SK-N-SH (cell line): ENCODE results near the gene C11orf68. TPM values are rescaled to one million over a fixed set of nuclear protein-coding genes. Genes with fewer than 3 reads are reported as not detected.

ENCODE experiments used
- CTCF ChIA-PET: fragments of 300-600, 350-600 bp; formaldehyde crosslinking; extraction: SDS; loops from one replicate; lab custom pipeline; 2021; lab: Yijun Ruan, JAX
- POLR2A ChIA-PET: fragments of 350-600 bp; sonication (Branson Sonifier 250); formaldehyde crosslinking; extraction: SDS; loops from one replicate; lab custom pipeline; 2020; ENCODE audit warnings: antibody characterized with exemption, inconsistent platforms; lab: Yijun Ruan, JAX
- DNase-seq: peaks from one replicate; pipeline ENCODE4 v3.0.0; 2012
- H2AFZ ChIP-seq: fragments of 200-600 bp; sonication (generic); 2 replicates; pipeline ENCODE4 v1.8.1; 2016; ENCODE audit warnings: antibody characterized with exemption, mild to moderate bottlenecking, low read depth
- H3F3A ChIP-seq: fragments of 200-600 bp; sonication (generic); replicated peaks from 2 replicates; pipeline ENCODE3; 2016; ENCODE audit warnings: antibody characterized with exemption, mild to moderate bottlenecking; ENCODE audit not compliant: insufficient read depth
- H3K27ac ChIP-seq, 2 experiments: fragments of 200-500 bp in 1 of 2; fragments of 200-600 bp in 1 of 2; sonication (Bioruptor generic) in 1 of 2; sonication (generic), shearing (Covaris generic) in 1 of 2; 2 replicates each; pipeline versions ENCODE4 v1.5.1 to v1.6.1; 2014 to 2016; ENCODE audit warnings: low read depth in 2 of 2, inconsistent platforms in 1 of 2, low read length in 1 of 2, mild to moderate bottlenecking in 1 of 2, mixed read lengths in 1 of 2
- H3K27me3 ChIP-seq: fragments of 200-600 bp; sonication (generic), shearing (Covaris generic); 2 replicates; pipeline ENCODE4 v1.6.1; 2016; ENCODE audit warnings: mixed run types; ENCODE audit not compliant: insufficient read depth
- H3K36me3 ChIP-seq, 2 experiments: fragments of 200-500 bp in 1 of 2; fragments of 200-600 bp in 1 of 2; sonication (Bioruptor generic) in 1 of 2; sonication (generic) in 1 of 2; replicated peaks in 1 of 2; 2 replicates each; pipeline versions ENCODE3 to v1.5.1; 2014 to 2016; ENCODE audit warnings: low read length in 1 of 2, mild to moderate bottlenecking in 1 of 2; ENCODE audit not compliant: insufficient read depth in 2 of 2, control insufficient read depth in 1 of 2
- H3K4me1 ChIP-seq, 2 experiments: fragments of 200-500 bp in 1 of 2; fragments of 200-600 bp in 1 of 2; sonication (Bioruptor generic) in 1 of 2; sonication (generic), shearing (Covaris generic) in 1 of 2; 2 replicates each; pipeline versions ENCODE4 v1.5.1 to v1.6.1; 2014 to 2016; ENCODE audit warnings: low read depth in 1 of 2, low read length in 1 of 2, mixed run types in 1 of 2; ENCODE audit not compliant: insufficient read depth in 2 of 2, control insufficient read depth in 1 of 2
- H3K4me2 ChIP-seq: fragments of 200-600 bp; sonication (generic), shearing (Covaris generic); 2 replicates; pipeline ENCODE4 v1.6.1; 2017; ENCODE audit warnings: mixed run types
- H3K4me3 ChIP-seq, 2 experiments: fragments of 200-500 bp in 1 of 2; fragments of 200-600 bp in 1 of 2; sonication (Bioruptor generic) in 1 of 2; sonication (generic), shearing (Covaris generic) in 1 of 2; 2 replicates each; pipeline versions ENCODE4 v1.5.1 to v1.8.1; 2014 to 2016; ENCODE audit warnings: low read depth in 2 of 2, inconsistent platforms in 1 of 2, low read length in 1 of 2, mild to moderate bottlenecking in 1 of 2, mixed read lengths in 1 of 2, moderate library complexity in 1 of 2
- H3K79me2 ChIP-seq: fragments of 200-600 bp; sonication (generic); 2 replicates; pipeline ENCODE4 v1.8.1; 2017; ENCODE audit warnings: mild to moderate bottlenecking; ENCODE audit not compliant: insufficient read depth
- H3K9ac ChIP-seq: fragments of 200-600 bp; sonication (generic); 2 replicates; pipeline ENCODE4 v1.6.1; 2017; ENCODE audit warnings: mixed run types
- H3K9me2 ChIP-seq: fragments of 200-600 bp; sonication (generic); 2 replicates; pipeline ENCODE4 v1.6.1; 2017; ENCODE audit warnings: mixed run types
- H3K9me3 ChIP-seq: fragments of 200-600 bp; sonication (generic); 2 replicates; pipeline ENCODE4 v1.6.1; 2017; ENCODE audit warnings: mixed run types, mild to moderate bottlenecking, moderate library complexity
- H4K20me1 ChIP-seq: fragments of 200-600 bp; sonication (generic); 2 replicates; pipeline ENCODE4 v1.6.1; 2017; ENCODE audit warnings: mild to moderate bottlenecking, mixed run types; ENCODE audit not compliant: insufficient read depth
- CHD2 ChIP-seq: fragments of 150-350 bp; IDR thresholded peaks from 2 replicates; pipeline ENCODE4 v1.6.1; 2018; ENCODE audit warnings: low read length; ENCODE audit not compliant: partially characterized antibody
- ELF1 ChIP-seq: IDR thresholded peaks from 2 replicates; pipeline ENCODE4 v1.4.0; 2012
- FOSL2 ChIP-seq: IDR thresholded peaks from 2 replicates; pipeline ENCODE4 v1.4.0; 2012; ENCODE audit warnings: low read depth, mild to moderate bottlenecking, moderate library complexity, borderline replicate concordance
- FOXM1 ChIP-seq: IDR thresholded peaks from 2 replicates; pipeline ENCODE4 v1.4.0; 2012; ENCODE audit warnings: low read depth, mild to moderate bottlenecking
- MXI1 ChIP-seq: IDR thresholded peaks from 2 replicates; pipeline ENCODE4 v1.6.1; 2012; ENCODE audit warnings: mild to moderate bottlenecking, low read depth, low read length, improper control_type of control experiment
- NFIC ChIP-seq: IDR thresholded peaks from 2 replicates; pipeline ENCODE4 v1.4.0; 2012; ENCODE audit warnings: borderline replicate concordance
- NRF1 ChIP-seq: IDR thresholded peaks from 2 replicates; pipeline ENCODE4 v1.6.1; 2012; ENCODE audit warnings: low read depth, mild to moderate bottlenecking, low read length
- PBX3 ChIP-seq: IDR thresholded peaks from 2 replicates; pipeline ENCODE4; 2012
- POLR2AphosphoS5 ChIP-seq: IDR thresholded peaks from 2 replicates; pipeline ENCODE4 v1.6.1; 2012; ENCODE audit warnings: low read depth, low read length
- RCOR1 ChIP-seq: fragments of 150-350 bp; IDR thresholded peaks from 2 replicates; pipeline ENCODE4 v1.6.1; 2017; ENCODE audit warnings: antibody characterized with exemption, low read length
- RXRA ChIP-seq: IDR thresholded peaks from 2 replicates; pipeline ENCODE4 v1.4.0; 2012; ENCODE audit warnings: low read depth, mild to moderate bottlenecking, borderline replicate concordance
- SIN3A ChIP-seq: IDR thresholded peaks from 2 replicates; pipeline ENCODE4 v1.6.1; 2012; ENCODE audit warnings: low read depth, mild to moderate bottlenecking, low read length, moderate library complexity, borderline replicate concordance
- SMC3 ChIP-seq: IDR thresholded peaks from 2 replicates; pipeline ENCODE4 v1.6.1; 2012; ENCODE audit warnings: low read depth, low read length, improper control_type of control experiment
- TCF12 ChIP-seq: IDR thresholded peaks from 2 replicates; pipeline ENCODE4 v1.4.0; 2012
- TEAD4 ChIP-seq: IDR thresholded peaks from 2 replicates; pipeline ENCODE4 v1.4.0; 2012; ENCODE audit warnings: mild to moderate bottlenecking, borderline replicate concordance; ENCODE audit not compliant: insufficient read depth
- USF2 ChIP-seq: fragments of 150-350 bp; IDR thresholded peaks from 2 replicates; pipeline ENCODE4 v1.6.1; 2017; ENCODE audit warnings: antibody characterized with exemption, low read length, low read depth, borderline replicate concordance
- YY1 ChIP-seq: IDR thresholded peaks from 2 replicates; pipeline ENCODE4 v1.4.0; 2012; ENCODE audit warnings: low read depth, mild to moderate bottlenecking
- ZBTB33 ChIP-seq: IDR thresholded peaks from 2 replicates; pipeline ENCODE4 v1.4.0; 2012; ENCODE audit warnings: low read depth, borderline replicate concordance
- WGBS: methylation state at CpG from one replicate; pipeline ENCODE4 v1.1.6; 2017; ENCODE audit warnings: low lambda C conversion rate; 5-methylcytosine and 5-hydroxymethylcytosine counted together
- polyA plus RNA-seq, 3 experiments: library from polyadenylated mRNA; depleted of rRNA; stranded (reverse); fragments of >200 nt; gene quantifications; 2 replicates each; pipeline ENCODE4 v1.2.3, GENCODE V29; 2012
- TF ChIP-seq, protein P1 (sequence below): IDR thresholded peaks from 2 replicates; pipeline ENCODE4 v1.4.0; 2012; ENCODE audit warnings: low read depth, borderline replicate concordance
- TF ChIP-seq, protein P2 (sequence below): fragments of 150-350 bp; IDR thresholded peaks from 2 replicates; pipeline ENCODE4 v1.6.1; 2016; ENCODE audit warnings: mild to moderate bottlenecking, low read depth, low read length

C11orf68 gene
- polyA plus RNA-seq, 1 of the 3 experiments (the other 2 are of a cell fraction), result 65.3 TPM

DNA sequence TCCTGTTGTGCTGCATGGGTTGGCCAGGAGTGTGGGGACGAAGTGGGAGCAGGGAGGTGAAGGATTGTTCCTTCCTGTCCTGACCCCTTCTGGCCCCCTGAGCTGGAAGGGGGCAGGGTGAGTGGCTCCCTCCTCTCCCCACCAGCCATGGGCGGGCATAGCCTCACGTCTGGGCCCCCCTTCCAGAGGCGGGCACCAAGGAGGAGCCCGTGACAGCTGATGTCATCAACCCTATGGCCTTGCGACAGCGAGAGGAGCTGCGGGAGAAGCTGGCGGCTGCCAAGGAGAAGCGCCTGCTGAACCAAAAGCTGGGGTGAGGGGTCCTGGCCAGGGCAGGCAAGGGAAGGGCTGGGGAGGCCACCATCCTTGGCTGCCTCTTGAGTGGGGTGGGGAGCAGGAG, 46.0 kb upstream of the C11orf68 start:
- POLR2A ChIA-PET, result interaction anchor here (0.5 kb wide), 1 partner anchor 78 kb away, joined by 3 read pairs; no protein-coding TSS in a partner anchor
- Histone ChIP-seq H3K36me3 (peaks cover 36 to 49% of the 10 kb centered on the region in 2 experiments), H3K4me1 (peaks cover 8 to 14% of the 10 kb centered on the region in 2 experiments; a peak in 3 of 4 replicates), H3K9me2 (no peaks in the 10 kb centered on the region), H3F3A (peaks cover 4% of the 10 kb centered on the region), H3K27me3 (no peaks in the 10 kb centered on the region), H2AFZ (no peak overlapping the region), H4K20me1 (peaks cover 9% of the 10 kb centered on the region; the same call in 1 of the 2 replicates), H3K4me2 (no peak overlapping the region), H3K9ac (no peak overlapping the region), H3K9me3 (no peaks in the 10 kb centered on the region), H3K27ac (no peak overlapping the region), H3K4me3 (no peak overlapping the region), H3K79me2 (peaks cover 57% of the 10 kb centered on the region)
- TF ChIP-seq TEAD4 (no peak), SIN3A (no peak), RXRA (no peak), ELF1 (no peak), FOSL2 (no peak), TCF12 (no peak), SMC3 (no peak), POLR2AphosphoS5 (no peak), PBX3 (no peak), YY1 (no peak)
- TF ChIP-seq, protein P1, sequence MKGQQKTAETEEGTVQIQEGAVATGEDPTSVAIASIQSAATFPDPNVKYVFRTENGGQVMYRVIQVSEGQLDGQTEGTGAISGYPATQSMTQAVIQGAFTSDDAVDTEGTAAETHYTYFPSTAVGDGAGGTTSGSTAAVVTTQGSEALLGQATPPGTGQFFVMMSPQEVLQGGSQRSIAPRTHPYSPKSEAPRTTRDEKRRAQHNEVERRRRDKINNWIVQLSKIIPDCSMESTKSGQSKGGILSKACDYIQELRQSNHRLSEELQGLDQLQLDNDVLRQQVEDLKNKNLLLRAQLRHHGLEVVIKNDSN, result no peak
- WGBS, result 100% methylated on average over 4 of the region's 10 CpGs
- CTCF ChIA-PET, result interaction anchor here (1.0 to 2.0 kb wide), 4 partner anchors 25 to 253 kb away, joined by 3 to 5 read pairs (median 3); partner anchors contain the start of genes FIBP and KAT5
- DNase-seq, result no peak

DNA sequence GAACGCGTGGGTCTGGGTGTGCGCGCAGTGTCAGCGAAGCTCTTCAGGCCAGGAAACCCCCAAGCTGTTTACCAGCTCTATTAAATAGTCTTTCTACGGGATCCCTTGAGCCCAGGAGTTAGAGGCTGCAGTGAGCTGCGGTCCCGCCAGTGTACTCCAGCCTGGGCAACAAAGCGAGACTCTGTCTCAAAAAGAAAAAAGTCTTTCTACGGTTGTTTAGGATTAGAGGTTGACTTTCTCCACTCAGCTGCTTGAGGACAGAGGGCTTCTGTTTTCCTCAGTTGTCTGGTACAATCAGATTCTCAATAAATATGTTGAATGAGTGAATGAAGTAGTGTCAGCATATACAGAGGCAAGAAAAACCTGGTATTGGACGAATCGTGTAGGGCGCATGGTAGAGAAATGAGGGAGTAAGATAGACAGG, 43.3 kb upstream of the C11orf68 start:
- Histone ChIP-seq H4K20me1 (peaks cover 9% of the 10 kb centered on the region; the same call in 1 of the 2 replicates), H3K4me2 (peak overlapping the region; percentile 86), H2AFZ (no peak overlapping the region), H3K27ac (peak overlapping the region; percentile 7 to 12; a peak in 1 of 4 replicates), H3K79me2 (peaks cover 57% of the 10 kb centered on the region), H3K4me3 (peak overlapping the region; percentile 97 to 98), H3K4me1 (peaks cover 8 to 14% of the 10 kb centered on the region in 2 experiments; a peak in 3 of 4 replicates), H3K27me3 (no peaks in the 10 kb centered on the region), H3K9me2 (no peaks in the 10 kb centered on the region), H3K9ac (peak overlapping the region; percentile 100), H3F3A (peaks cover 4% of the 10 kb centered on the region), H3K9me3 (no peaks in the 10 kb centered on the region), H3K36me3 (peaks cover 20 to 32% of the 10 kb centered on the region in 2 experiments)
- no peak for DNase-seq
- 5% methylated on average over 13 of the region's 13 CpGs for WGBS
- TF ChIP-seq PBX3, result no peak
- no peak for TF ChIP-seq CHD2
- no peak for TF ChIP-seq ZBTB33
- no peak for TF ChIP-seq FOXM1
- TF ChIP-seq SIN3A, result no peak
- no peak for TF ChIP-seq NFIC
- no peak for TF ChIP-seq MXI1
- no peak; the same call in 1 of the 2 replicates for TF ChIP-seq NRF1
- no peak for TF ChIP-seq RCOR1
- no peak for TF ChIP-seq RXRA
- no peak for TF ChIP-seq POLR2AphosphoS5
- TF ChIP-seq, protein P2, sequence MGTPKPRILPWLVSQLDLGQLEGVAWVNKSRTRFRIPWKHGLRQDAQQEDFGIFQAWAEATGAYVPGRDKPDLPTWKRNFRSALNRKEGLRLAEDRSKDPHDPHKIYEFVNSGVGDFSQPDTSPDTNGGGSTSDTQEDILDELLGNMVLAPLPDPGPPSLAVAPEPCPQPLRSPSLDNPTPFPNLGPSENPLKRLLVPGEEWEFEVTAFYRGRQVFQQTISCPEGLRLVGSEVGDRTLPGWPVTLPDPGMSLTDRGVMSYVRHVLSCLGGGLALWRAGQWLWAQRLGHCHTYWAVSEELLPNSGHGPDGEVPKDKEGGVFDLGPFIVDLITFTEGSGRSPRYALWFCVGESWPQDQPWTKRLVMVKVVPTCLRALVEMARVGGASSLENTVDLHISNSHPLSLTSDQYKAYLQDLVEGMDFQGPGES, result no peak
- no peak for TF ChIP-seq ELF1
- TF ChIP-seq USF2, result no peak
- ChIA-PET POLR2A (interaction anchor here (1.1 kb wide), 1 partner anchor 37 kb away, joined by 6 read pairs; no protein-coding TSS in a partner anchor), CTCF (interaction anchor here (1.0 to 2.0 kb wide), 2 partner anchors 76 to 78 kb away, joined by 4 read pairs; no protein-coding TSS in a partner anchor)
